ENCODE measurements around the gene OSBPL7. TPM values are rescaled to one million over a fixed set of nuclear protein-coding genes. Genes with fewer than 3 reads are reported as not detected.
A peak's percentile ranks its signal among the peaks of the same experiment; 100 is the strongest.

OSBPL7 gene
- total and polyA plus RNA-seq, 4 donors, result 8.9 to 21.1 (median 15.4) TPM

GRCh38 chr17:47812146-47812920, 9.3 kb downstream of the OSBPL7 start:
- Histone ChIP-seq H3K4me1 (ENCODE audit: control insufficient read depth in 1 of 2, insufficient read depth in 2 of 2, low read length in 2 of 2) (no peaks in the 10 kb centered on the region), H3K4me3 (ENCODE audit: low read length in 2 of 2) (no peak overlapping the region), H3K27ac (ENCODE audit: low read depth in 1 of 2, low read length in 2 of 2) (no peak overlapping the region), H3K36me3 (ENCODE audit: control insufficient read depth in 1 of 2, insufficient read depth in 2 of 2, low read length in 1 of 2) (peaks cover 0 to 7% of the 10 kb centered on the region in 2 donors), H3K9me3 (ENCODE audit: control insufficient read depth, low read length) (no peaks in the 10 kb centered on the region), H3K27me3 (ENCODE audit: control insufficient read depth in 1 of 2, insufficient read depth in 2 of 2, low read length in 1 of 2) (no peaks in the 10 kb centered on the region)
- 85 to 88% methylated on average over 18 of the region's 18 CpGs for WGBS, 2 donors
- peak; percentile 26 to 54 for DNase-seq
- intact Hi-C loops (cut with DNase I), result no loop called here
- no peak for ATAC-seq (ENCODE audit: low FRiP score)

- Histone ChIP-seq H3K27ac (ENCODE audit: low read depth in 1 of 2, low read length in 2 of 2) (no peak overlapping the region), H3K4me1 (ENCODE audit: control insufficient read depth in 1 of 2, insufficient read depth in 2 of 2, low read length in 2 of 2) (no peaks in the 10 kb centered on the region), H3K27me3 (ENCODE audit: control insufficient read depth in 1 of 2, insufficient read depth in 2 of 2, low read length in 1 of 2) (no peaks in the 10 kb centered on the region), H3K9me3 (ENCODE audit: control insufficient read depth, low read length) (no peaks in the 10 kb centered on the region), H3K4me3 (ENCODE audit: low read length in 2 of 2) (no peak overlapping the region), H3K36me3 (ENCODE audit: control insufficient read depth in 1 of 2, insufficient read depth in 2 of 2, low read length in 1 of 2) (peaks cover 0 to 3% of the 10 kb centered on the region in 2 donors)
- 72 to 88% methylated on average over 7 of the region's 7 CpGs for WGBS, 2 donors
- intact Hi-C loops (cut with DNase I), result no loop called here
- no peak for DNase-seq
- no peak for ATAC-seq (ENCODE audit: low FRiP score)
Measured at GRCh38 chr17:47811709-47812108, 9.9 kb downstream of the OSBPL7 start.

- no peak overlapping the region for H3K27ac ChIP-seq (ENCODE audit: low read depth in 1 of 2, low read length in 2 of 2)
- H3K4me1 ChIP-seq (ENCODE audit: control insufficient read depth in 1 of 2, insufficient read depth in 2 of 2, low read length in 2 of 2), result no peaks in the 10 kb centered on the region
- no peaks in the 10 kb centered on the region for H3K27me3 ChIP-seq (ENCODE audit: control insufficient read depth in 1 of 2, insufficient read depth in 2 of 2, low read length in 1 of 2)
- peaks cover 0 to 2% of the 10 kb centered on the region in 2 donors for H3K36me3 ChIP-seq (ENCODE audit: control insufficient read depth in 1 of 2, insufficient read depth in 2 of 2, low read length in 1 of 2)
- H3K4me3 ChIP-seq (ENCODE audit: low read length in 2 of 2), result no peak overlapping the region
- intact Hi-C loops (cut with DNase I), result no loop called here
- DNase-seq (peak; percentile 35 to 46), ATAC-seq (ENCODE audit: low FRiP score) (no peak)
- WGBS, 2 donors, result 65 to 77% methylated on average over 9 of the region's 9 CpGs
- no peaks in the 10 kb centered on the region for H3K9me3 ChIP-seq (ENCODE audit: control insufficient read depth, low read length)
Measured at GRCh38 chr17:47810901-47811635, 10.5 kb downstream of the OSBPL7 start.

- no peak overlapping the region for H3K4me3 ChIP-seq (ENCODE audit: low read length in 2 of 2)
- no peaks in the 10 kb centered on the region for H3K36me3 ChIP-seq (ENCODE audit: control insufficient read depth in 1 of 2, insufficient read depth in 2 of 2, low read length in 1 of 2)
- no peaks in the 10 kb centered on the region for H3K4me1 ChIP-seq (ENCODE audit: control insufficient read depth in 1 of 2, insufficient read depth in 2 of 2, low read length in 2 of 2)
- DNase-seq (peak in 1 of 2 donors; percentile 54), ATAC-seq (ENCODE audit: low FRiP score) (no peak)
- 48 to 50% methylated on average over 10 of the region's 10 CpGs for WGBS, 2 donors
- peak overlapping the region in 1 of 2 donors; percentile 49 for H3K27ac ChIP-seq (ENCODE audit: low read depth in 1 of 2, low read length in 2 of 2)
- no peaks in the 10 kb centered on the region for H3K9me3 ChIP-seq (ENCODE audit: control insufficient read depth, low read length)
- H3K27me3 ChIP-seq (ENCODE audit: control insufficient read depth in 1 of 2, insufficient read depth in 2 of 2, low read length in 1 of 2), result no peaks in the 10 kb centered on the region
- intact Hi-C loops (cut with DNase I), result no loop called here
Measured at GRCh38 chr17:47810200-47810821, 11.3 kb downstream of the OSBPL7 start.

GRCh38 chr17:47808830-47809480, 12.6 kb downstream of the OSBPL7 start:
- DNase-seq (peak in 1 of 2 donors; percentile 29), ATAC-seq (ENCODE audit: low FRiP score) (no peak)
- Histone ChIP-seq H3K27me3 (ENCODE audit: control insufficient read depth in 1 of 2, insufficient read depth in 2 of 2, low read length in 1 of 2) (no peaks in the 10 kb centered on the region), H3K27ac (ENCODE audit: low read depth in 1 of 2, low read length in 2 of 2) (no peak overlapping the region), H3K4me3 (ENCODE audit: low read length in 2 of 2) (no peak overlapping the region), H3K36me3 (ENCODE audit: control insufficient read depth in 1 of 2, insufficient read depth in 2 of 2, low read length in 1 of 2) (no peaks in the 10 kb centered on the region), H3K4me1 (ENCODE audit: control insufficient read depth in 1 of 2, insufficient read depth in 2 of 2, low read length in 2 of 2) (no peaks in the 10 kb centered on the region), H3K9me3 (ENCODE audit: control insufficient read depth, low read length) (no peaks in the 10 kb centered on the region)
- intact Hi-C loops (cut with DNase I), result loop anchor here (10.0 kb wide), 1 partner anchor 114 kb away; the partner anchor contains the start of gene TBKBP1 (in 2 of the 2)
- WGBS, 2 donors, result 93% methylated on average over 22 of the region's 22 CpGs

- peak in 1 of 2 donors; percentile 29 for DNase-seq
- intact Hi-C loops (cut with DNase I), result loop anchor here (10.0 kb wide), 1 partner anchor 113 kb away; the partner anchor contains the start of gene TBKBP1 (in 2 of the 2)
- H3K27me3 ChIP-seq (ENCODE audit: control insufficient read depth in 1 of 2, insufficient read depth in 2 of 2, low read length in 1 of 2), result no peaks in the 10 kb centered on the region
- H3K4me1 ChIP-seq (ENCODE audit: control insufficient read depth in 1 of 2, insufficient read depth in 2 of 2, low read length in 2 of 2), result no peaks in the 10 kb centered on the region
- ATAC-seq (ENCODE audit: low FRiP score), result no peak
- WGBS, 2 donors, result 90 to 94% methylated on average over 19 to 20 of the region's 20 CpGs
- H3K27ac ChIP-seq (ENCODE audit: low read depth in 1 of 2, low read length in 2 of 2), result no peak overlapping the region
- H3K9me3 ChIP-seq (ENCODE audit: control insufficient read depth, low read length), result no peaks in the 10 kb centered on the region
- no peaks in the 10 kb centered on the region for H3K36me3 ChIP-seq (ENCODE audit: control insufficient read depth in 1 of 2, insufficient read depth in 2 of 2, low read length in 1 of 2)
- no peak overlapping the region for H3K4me3 ChIP-seq (ENCODE audit: low read length in 2 of 2)
Measured at GRCh38 chr17:47808036-47808829, 13.4 kb downstream of the OSBPL7 start.

- 86 to 90% methylated on average over 11 of the region's 11 CpGs for WGBS, 2 donors
- no peaks in the 10 kb centered on the region for H3K9me3 ChIP-seq (ENCODE audit: control insufficient read depth, low read length)
- no peaks in the 10 kb centered on the region for H3K4me1 ChIP-seq (ENCODE audit: control insufficient read depth in 1 of 2, insufficient read depth in 2 of 2, low read length in 2 of 2)
- H3K4me3 ChIP-seq (ENCODE audit: low read length in 2 of 2), result no peak overlapping the region
- no peaks in the 10 kb centered on the region for H3K36me3 ChIP-seq (ENCODE audit: control insufficient read depth in 1 of 2, insufficient read depth in 2 of 2, low read length in 1 of 2)
- no peak overlapping the region for H3K27ac ChIP-seq (ENCODE audit: low read depth in 1 of 2, low read length in 2 of 2)
- ATAC-seq (ENCODE audit: low FRiP score) (no peak), DNase-seq (no peak)
- H3K27me3 ChIP-seq (ENCODE audit: control insufficient read depth in 1 of 2, insufficient read depth in 2 of 2, low read length in 1 of 2), result no peaks in the 10 kb centered on the region
- intact Hi-C loops (cut with DNase I), result loop anchor here (10.0 kb wide), 1 partner anchor 113 kb away; the partner anchor contains the start of gene TBKBP1 (in 2 of the 2)
Measured at GRCh38 chr17:47807421-47807820, 14.2 kb downstream of the OSBPL7 start.

- DNase-seq (no peak), ATAC-seq (ENCODE audit: low FRiP score) (no peak)
- no peaks in the 10 kb centered on the region for H3K4me1 ChIP-seq (ENCODE audit: control insufficient read depth in 1 of 2, insufficient read depth in 2 of 2, low read length in 2 of 2)
- no peaks in the 10 kb centered on the region for H3K9me3 ChIP-seq (ENCODE audit: control insufficient read depth, low read length)
- H3K36me3 ChIP-seq (ENCODE audit: control insufficient read depth in 1 of 2, insufficient read depth in 2 of 2, low read length in 1 of 2), result no peaks in the 10 kb centered on the region
- H3K27me3 ChIP-seq (ENCODE audit: control insufficient read depth in 1 of 2, insufficient read depth in 2 of 2, low read length in 1 of 2), result no peaks in the 10 kb centered on the region
- 91% methylated on average over 9 of the region's 9 CpGs for WGBS, 2 donors
- no peak overlapping the region for H3K4me3 ChIP-seq (ENCODE audit: low read length in 2 of 2)
- intact Hi-C loops (cut with DNase I), result loop anchor here (10.0 kb wide), 1 partner anchor 112 kb away; the partner anchor contains the start of gene TBKBP1 (in 2 of the 2)
- H3K27ac ChIP-seq (ENCODE audit: low read depth in 1 of 2, low read length in 2 of 2), result no peak overlapping the region
Measured at GRCh38 chr17:47806913-47807255, 14.7 kb downstream of the OSBPL7 start.
